ENCODE data around the gene SBF2. TPM values are rescaled to one million over a fixed set of nuclear protein-coding genes. Genes with fewer than 3 reads are reported as not detected.

The SBF2 gene
- total and polyA plus RNA-seq, 9 of the 15 experiments (the other 6 are each of a cell fraction or from before 2014, with no cell fraction given), result 0.80 to 9.5 (median 5.0) TPM

GRCh38 chr11:10023212-10023611 lies 270.8 kb downstream of the SBF2 start (continued):
- TF ChIP-seq ILK (tag; IDR thresholded peaks at IDR 0.05; ENCODE audit: borderline replicate concordance, low read depth) (no peak), ZBTB1 (CRISPR knock-in tag; IDR thresholded peaks at IDR 0.05; ENCODE audit: borderline replicate concordance, low read depth) (no peak), TAF1 (IDR thresholded peaks at IDR 0.05; ENCODE audit: control insufficient read depth, extremely low read depth, insufficient read depth, low read length, severe bottlenecking) (no peak), TRIM28 (IDR thresholded peaks at IDR 0.05) (no peak)

GRCh38 chr11:10022764-10023163 lies 271.3 kb downstream of the SBF2 start:
- in situ Hi-C loops (cut with MboI), result no loop called here

More at GRCh38 chr11:10022764-10023163, 271.3 kb downstream of the SBF2 start:
- no peak overlapping the region for H3K4me2 ChIP-seq (ENCODE audit: insufficient read depth, low read length)
- 19% methylated on average over 2 of the region's 2 CpGs for WGBS (ENCODE audit: insufficient coverage, low coverage, missing lambda C conversion rate)
- ATAC-seq (no peak), DNase-seq (ENCODE audit: extremely low read depth in 1 of 4, low spot score in 3 of 4) (no peak), FAIRE-seq (no peak)
- TF ChIP-seq BCLAF1 (IDR thresholded peaks at IDR 0.05; ENCODE audit: borderline replicate concordance in 1 of 2, control insufficient read depth in 1 of 2, low read depth in 2 of 2, low read length in 1 of 2) (no peak), GTF2B (IDR thresholded peaks at IDR 0.05; ENCODE audit: extremely low read depth, insufficient read length) (no peak), NCOA1 (IDR thresholded peaks at IDR 0.05; ENCODE audit: low read depth) (no peak), ZC3H11A (IDR thresholded peaks at IDR 0.05; ENCODE audit: low read depth, low read length) (no peak)
- no peak overlapping the region for H3K4me3 ChIP-seq
- CTCF ChIA-PET (ENCODE audit: low intra/inter-chr PET ratio), result no interaction called here
- intact Hi-C loops (cut with micrococcal nuclease), result no loop called here
- no peaks in the 10 kb centered on the region for H3K27me3 ChIP-seq (ENCODE audit: control insufficient read depth in 2 of 2, insufficient read depth in 2 of 2, low read length in 2 of 2)
- H2AFZ ChIP-seq (ENCODE audit: low read depth, low read length), result no peak overlapping the region
- H3K9me3 ChIP-seq (replicated peaks; ENCODE audit: control insufficient read depth, insufficient read depth, low read depth, low read length), result no peaks in the 10 kb centered on the region
- no peak overlapping the region for H3K27ac ChIP-seq (ENCODE audit: extremely low read depth, low read depth, low read length)
- H4K20me1 ChIP-seq (replicated peaks; ENCODE audit: control insufficient read depth, insufficient read depth, low read length), result no peaks in the 10 kb centered on the region
- H3K9me1 ChIP-seq (ENCODE audit: control insufficient read depth, insufficient read depth, low read length), result no peaks in the 10 kb centered on the region
- no peak overlapping the region for H3K9ac ChIP-seq (ENCODE audit: insufficient read depth in 1 of 2, low read depth in 2 of 2, low read length in 2 of 2)
- H3K4me1 ChIP-seq (replicated peaks in 1 of 2; ENCODE audit: control insufficient read depth in 2 of 2, insufficient read depth in 2 of 2, low read length in 2 of 2), result peaks cover 0 to 3% of the 10 kb centered on the region in 2 experiments; a peak in 1 of 5 replicates
- H3K79me2 ChIP-seq (ENCODE audit: control insufficient read depth, insufficient read depth, low read length), result no peaks in the 10 kb centered on the region
- POLR2A ChIA-PET, result no interaction called here
- H3K36me3 ChIP-seq (ENCODE audit: control insufficient read depth, insufficient read depth, low read length), result no peaks in the 10 kb centered on the region
- BruUV-seq (replicated peaks), result no TSS peak
